LNCAP (cell line): ENCODE measurements around the gene TAF3.

Experiments
- CTCF ChIP-seq: fragments of 450-650 bp; IDR thresholded peaks from 2 replicates; pipeline ENCODE4 v1.5.1; 2017; ENCODE audit warnings: mild to moderate bottlenecking

TAF3 gene

GRCh38 chr10:7965457-7965856, 147.2 kb downstream of the TAF3 start:
- no peak for TF ChIP-seq CTCF

- no peak for TF ChIP-seq CTCF
Observed at GRCh38 chr10:7967035-7967434, 148.7 kb downstream of the TAF3 start.

- no peak for TF ChIP-seq CTCF
Observed at GRCh38 chr10:7968510-7969112, 150.3 kb downstream of the TAF3 start.

GRCh38 chr10:7969623-7970022, 151.3 kb downstream of the TAF3 start:
- no peak for TF ChIP-seq CTCF

- no peak for TF ChIP-seq CTCF
Observed at GRCh38 chr10:7971949-7972348, 153.6 kb downstream of the TAF3 start.

- no peak for TF ChIP-seq CTCF
Observed at GRCh38 chr10:7972367-7972766, 154.1 kb downstream of the TAF3 start.

- TF ChIP-seq CTCF, result no peak
Observed at GRCh38 chr10:7980196-7980595, 161.9 kb downstream of the TAF3 start.

- TF ChIP-seq CTCF, result no peak
Observed at GRCh38 chr10:7982727-7983126, 164.4 kb downstream of the TAF3 start.
